D721Med (cell line): ENCODE data around the gene ZFYVE28.

ENCODE experiments used
- DNase-seq: peaks from one replicate; pipeline ENCODE4 v3.0.0; 2011; ENCODE audit warnings: low spot score; ENCODE audit not compliant: insufficient read length
- FAIRE-seq: peaks from 2 replicates; lab custom pipeline; 2011; peaks lifted over from hg19 to GRCh38; lab: Jason Lieb, UNC
- TF ChIP-seq, protein P1 (sequence below): IDR thresholded peaks from 2 replicates; pipeline ENCODE4 v1.5.1; 2012; ENCODE audit warnings: mild to moderate bottlenecking, control low read depth; ENCODE audit not compliant: insufficient read depth; ENCODE audit errors: missing control alignments

ZFYVE28 gene

DNA sequence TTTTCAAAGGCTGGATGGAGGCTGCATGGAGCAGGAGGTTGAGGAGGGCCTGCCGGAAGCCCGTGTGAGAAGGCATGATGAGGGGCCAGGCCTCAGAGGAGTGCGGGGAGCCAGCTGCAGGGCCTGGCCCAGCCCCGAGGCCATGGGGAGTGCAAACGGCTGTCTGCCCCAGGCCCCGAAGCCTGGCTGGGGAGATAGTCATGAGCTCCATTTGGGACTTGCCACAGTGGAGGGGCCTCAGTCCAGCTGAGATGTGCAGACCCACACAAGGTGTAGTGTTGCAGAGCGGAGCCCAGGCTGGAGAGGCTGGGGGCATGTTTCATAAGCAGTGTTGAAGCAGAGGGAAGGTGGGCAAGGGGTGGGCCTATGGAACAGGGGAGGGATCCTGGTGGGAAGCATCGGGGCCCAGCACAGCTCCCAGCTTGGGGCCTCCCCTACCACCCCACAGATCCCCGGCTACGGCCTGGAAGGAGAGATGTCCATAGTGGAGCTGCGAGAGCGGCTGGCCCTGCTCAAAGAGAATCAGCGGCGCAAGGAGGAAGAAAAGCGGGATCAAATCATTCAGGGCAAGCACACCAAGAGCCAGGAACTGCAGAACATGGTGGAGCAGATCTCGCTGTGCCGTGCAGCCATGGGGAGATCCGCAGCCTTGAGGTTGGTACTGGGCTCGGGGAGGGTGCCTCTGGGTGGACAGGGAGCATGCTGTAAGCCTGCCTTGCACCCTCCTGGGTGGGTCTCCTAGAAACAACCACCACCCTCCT, 41.3 kb upstream of the ZFYVE28 start:
- FAIRE-seq (no peak), DNase-seq (no peak)

DNA sequence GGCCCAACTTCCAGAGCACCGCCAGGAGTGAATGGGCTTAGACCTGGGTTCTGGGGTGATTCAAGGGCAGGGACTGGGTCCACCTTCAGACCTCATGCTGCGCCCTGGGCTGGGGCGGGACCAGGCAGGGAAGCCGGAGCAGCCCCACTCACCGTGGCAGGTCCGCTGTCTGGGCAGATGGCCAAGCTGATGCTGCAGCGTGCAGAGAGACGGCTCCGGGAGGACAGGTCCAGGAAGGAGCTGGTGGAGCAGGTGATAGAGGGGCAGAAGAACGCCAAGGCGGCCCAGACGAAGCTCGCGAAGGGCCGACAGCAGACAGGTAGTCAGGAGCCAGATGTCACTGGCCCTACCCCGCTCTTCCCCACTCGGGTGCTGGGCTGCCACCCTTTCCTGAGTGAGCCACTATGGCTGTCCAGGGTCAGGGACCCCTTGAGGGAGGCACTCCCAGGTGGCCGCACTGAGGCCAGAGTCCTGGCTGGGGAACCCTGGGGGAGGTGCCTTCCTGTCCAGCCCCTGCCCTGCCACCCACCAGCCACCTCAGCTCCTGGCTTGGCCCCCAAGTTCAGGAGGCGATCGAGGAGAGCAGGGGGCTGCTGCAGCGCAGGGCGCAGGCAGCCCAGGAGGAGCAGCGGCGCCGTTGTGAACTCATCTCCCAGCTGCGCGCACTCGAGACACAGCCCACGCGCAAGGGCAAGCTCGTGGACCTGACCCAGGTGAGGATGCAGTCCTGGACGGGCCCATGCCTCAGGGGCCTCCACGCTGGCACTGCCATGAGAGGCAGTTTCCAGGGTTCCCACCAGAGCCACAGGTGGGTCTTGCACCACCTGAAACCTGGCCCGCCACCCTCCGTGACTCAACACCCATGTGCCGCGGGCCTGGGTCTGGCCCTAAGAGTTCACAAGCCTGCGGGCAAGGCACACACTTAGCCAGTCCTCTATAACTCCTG, 40.4 kb upstream of the ZFYVE28 start:
- no peak for DNase-seq
- FAIRE-seq, result no peak
- TF ChIP-seq, protein P1, sequence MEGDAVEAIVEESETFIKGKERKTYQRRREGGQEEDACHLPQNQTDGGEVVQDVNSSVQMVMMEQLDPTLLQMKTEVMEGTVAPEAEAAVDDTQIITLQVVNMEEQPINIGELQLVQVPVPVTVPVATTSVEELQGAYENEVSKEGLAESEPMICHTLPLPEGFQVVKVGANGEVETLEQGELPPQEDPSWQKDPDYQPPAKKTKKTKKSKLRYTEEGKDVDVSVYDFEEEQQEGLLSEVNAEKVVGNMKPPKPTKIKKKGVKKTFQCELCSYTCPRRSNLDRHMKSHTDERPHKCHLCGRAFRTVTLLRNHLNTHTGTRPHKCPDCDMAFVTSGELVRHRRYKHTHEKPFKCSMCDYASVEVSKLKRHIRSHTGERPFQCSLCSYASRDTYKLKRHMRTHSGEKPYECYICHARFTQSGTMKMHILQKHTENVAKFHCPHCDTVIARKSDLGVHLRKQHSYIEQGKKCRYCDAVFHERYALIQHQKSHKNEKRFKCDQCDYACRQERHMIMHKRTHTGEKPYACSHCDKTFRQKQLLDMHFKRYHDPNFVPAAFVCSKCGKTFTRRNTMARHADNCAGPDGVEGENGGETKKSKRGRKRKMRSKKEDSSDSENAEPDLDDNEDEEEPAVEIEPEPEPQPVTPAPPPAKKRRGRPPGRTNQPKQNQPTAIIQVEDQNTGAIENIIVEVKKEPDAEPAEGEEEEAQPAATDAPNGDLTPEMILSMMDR, result no peak

More for the DNA sequence above, 41.3 kb upstream of the ZFYVE28 start:
- TF ChIP-seq, protein P1, result no peak

DNA sequence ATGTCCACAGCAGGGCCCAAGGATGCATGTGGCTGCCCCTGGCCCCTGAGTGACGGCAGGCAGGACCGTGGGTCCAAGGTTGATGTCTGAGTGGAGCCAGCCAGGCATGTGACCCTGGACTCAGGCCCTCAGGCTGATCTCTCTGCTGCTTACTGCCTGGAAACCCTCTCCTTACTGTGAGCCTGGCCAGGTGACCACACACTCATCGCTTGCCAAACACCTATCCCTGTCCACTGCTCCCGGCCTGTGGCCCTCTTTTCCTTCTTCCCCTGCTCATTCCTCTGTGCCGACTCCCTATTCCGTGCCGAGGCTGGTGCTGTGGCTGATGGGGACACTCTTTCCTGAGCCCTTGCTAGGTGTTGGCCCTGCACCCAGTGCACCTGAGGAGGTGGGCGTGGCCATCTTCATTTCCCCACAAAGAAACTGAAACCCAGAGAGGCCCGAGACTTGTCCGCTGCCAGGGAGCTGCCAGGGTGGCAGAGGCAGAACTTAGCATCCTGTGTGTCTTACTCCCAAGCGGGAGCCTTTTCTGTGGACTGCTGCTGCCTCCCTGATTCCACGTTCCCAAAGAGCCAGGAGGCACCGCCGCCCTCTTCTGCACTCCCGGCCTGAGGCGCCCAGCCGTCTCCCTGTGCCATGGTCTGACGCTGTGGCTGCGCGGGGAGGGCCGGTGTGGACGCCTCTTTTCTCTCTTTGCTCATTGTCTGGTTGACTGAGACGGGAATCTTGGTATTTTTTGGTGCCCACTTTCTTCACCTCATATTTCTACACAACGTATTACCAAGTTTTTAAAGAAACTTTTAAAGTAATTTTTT, 39.2 kb upstream of the ZFYVE28 start:
- TF ChIP-seq, protein P1, result no peak
- FAIRE-seq, result no peak

DNA sequence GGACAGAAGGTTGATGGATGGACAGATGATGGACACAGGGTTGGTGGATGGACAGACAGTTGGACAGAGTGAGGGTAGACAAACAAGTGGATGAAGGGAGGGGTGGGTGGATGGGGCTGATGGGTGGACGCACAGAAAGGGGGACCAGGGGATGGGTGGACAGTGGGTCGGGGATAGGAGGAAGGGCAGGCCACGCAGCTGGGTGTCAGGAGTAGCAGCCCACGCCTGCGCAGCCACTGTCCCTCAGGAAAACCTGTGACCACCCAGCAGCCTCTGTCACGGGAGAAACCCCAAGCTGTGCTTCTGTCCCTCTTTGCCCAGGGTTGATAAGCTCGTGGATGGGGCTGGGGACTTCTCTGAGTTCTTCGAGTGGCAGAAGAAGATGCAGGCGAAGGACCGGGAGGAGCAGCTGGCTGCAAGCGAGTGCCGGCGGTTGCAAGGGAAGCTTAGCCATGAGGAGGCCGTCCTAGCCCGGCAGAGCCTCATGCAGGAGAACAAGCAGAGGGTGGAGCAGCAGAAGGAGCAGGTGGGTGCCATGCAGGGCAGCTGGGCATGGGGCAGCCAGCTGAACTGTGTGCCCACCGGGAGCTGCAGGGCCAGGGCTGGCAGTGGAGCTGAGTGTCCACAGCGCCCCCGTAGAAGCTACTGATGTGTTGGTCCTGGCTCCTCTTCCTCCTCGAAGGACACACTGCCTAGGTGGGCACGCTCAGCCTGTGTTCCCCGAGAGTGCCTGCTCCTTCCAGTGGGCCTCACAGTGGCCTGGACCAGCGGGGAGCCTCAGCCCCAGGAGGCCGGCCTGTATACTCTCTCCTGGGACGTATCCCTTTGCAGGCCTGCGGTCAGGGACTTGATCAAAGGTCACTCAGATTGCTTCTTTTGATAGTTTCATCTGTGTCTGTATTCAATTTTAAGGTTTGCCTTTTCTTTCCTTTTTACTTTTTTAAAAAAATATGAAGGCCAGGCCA, 33.7 kb upstream of the ZFYVE28 start:
- FAIRE-seq (no peak), DNase-seq (no peak)
- TF ChIP-seq, protein P1, result no peak

More for the DNA sequence above, 39.2 kb upstream of the ZFYVE28 start:
- DNase-seq, result no peak

DNA sequence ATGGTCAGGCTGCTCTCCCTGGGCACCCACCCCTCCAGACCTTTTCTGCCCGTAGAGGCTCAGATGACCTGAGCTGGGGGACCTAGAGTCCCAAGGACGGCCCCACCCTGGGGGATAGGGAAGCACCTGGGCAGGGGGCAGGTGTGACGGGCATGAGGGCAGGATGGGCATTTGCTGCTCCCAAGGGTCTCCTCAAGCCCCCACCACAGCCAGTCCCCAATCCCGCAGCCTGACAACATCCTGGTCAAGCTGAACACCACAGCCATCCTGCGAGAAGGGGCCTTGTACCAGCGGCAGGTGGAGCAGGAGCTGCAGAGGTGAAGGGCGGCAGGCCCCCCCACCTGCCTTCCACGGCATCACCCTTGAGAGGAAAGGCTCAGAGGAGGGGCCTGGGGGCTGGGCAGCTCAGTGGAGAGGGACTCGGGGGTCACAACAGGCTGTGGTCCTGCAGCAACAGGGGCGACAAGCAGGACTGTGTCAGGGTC, 32.6 kb upstream of the ZFYVE28 start:
- DNase-seq (no peak), FAIRE-seq (no peak)
- TF ChIP-seq, protein P1, result no peak
